HCT116 (cell line): Measurements from ENCODE around the gene ALAS1. TPM values are rescaled to one million over a fixed set of nuclear protein-coding genes. Genes with fewer than 3 reads are reported as not detected.

Experiments used
- ATAC-seq: fragments of 200-7000 bp; cut with Tn5 transposase; 2 replicates; pipeline ENCODE4 v1.9.1; 2020; ENCODE audit warnings: mild to moderate bottlenecking, moderate library complexity
- BruUV-seq: library from RNA; stranded (reverse); fragments of 400-500 nt; replicated peaks from 2 replicates; lab custom pipeline; 2021; lab: Mats Ljungman, UMichigan
- CTCF ChIA-PET: fragments of 300-600 bp; sonication (Branson Sonifier 250); formaldehyde crosslinking; loops from one replicate; lab custom pipeline; 2021; ENCODE audit warnings: antibody characterized with exemption; lab: Charles Lee
- POLR2A ChIA-PET: fragments of 300-600, 350-600 bp; sonication (Branson Sonifier 250); formaldehyde crosslinking; loops from one replicate; lab custom pipeline; 2021; ENCODE audit warnings: antibody characterized with exemption; lab: Charles Lee
- RAD21 ChIA-PET, 2 experiments: fragments of 300-600 bp; sonication (Branson Sonifier 250); formaldehyde crosslinking; loops; one replicate each; lab custom pipeline; 2023; ENCODE audit warnings: low total read pairs in 2 of 2; ENCODE audit not compliant: uncharacterized antibody in 2 of 2, unreplicated experiment in 2 of 2, low non-redundant PET in 1 of 2; lab: Charles Lee
- DNase-seq: peaks from one replicate; pipeline ENCODE4 v3.0.0-alpha.2; 2010; ENCODE audit warnings: low read depth, low spot score
- H2AFZ ChIP-seq: fragments of 200-600 bp; shearing (Covaris generic), sonication (generic); 2 replicates; pipeline ENCODE4 v1.6.1; 2017; ENCODE audit warnings: low read depth, mixed run types, mixed read lengths, antibody characterized with exemption, low read length; ENCODE audit not compliant: poor library complexity, severe bottlenecking
- H3K27ac ChIP-seq: 2 replicates; pipeline ENCODE4 v1.5.1; 2012; ENCODE audit warnings: low read depth, low read length
- H3K27me3 ChIP-seq: fragments of 200-600 bp; sonication (generic); 2 replicates; pipeline ENCODE4 v1.6.1; 2016; ENCODE audit warnings: mixed run types, low read length, mixed read lengths; ENCODE audit not compliant: insufficient read depth
- H3K36me3 ChIP-seq, 2 experiments: fragments of 200-500 bp in 1 of 2; fragments of 200-600 bp in 1 of 2; sonication (Bioruptor generic) in 1 of 2; sonication (generic) in 1 of 2; 2 replicates each; pipeline versions ENCODE4 v1.5.1 to v1.6.1; 2014 to 2016; ENCODE audit warnings: low read length in 2 of 2, inconsistent platforms in 1 of 2, mixed read lengths in 1 of 2, mixed run types in 1 of 2; ENCODE audit not compliant: insufficient read depth in 2 of 2, control insufficient read depth in 1 of 2
- H3K4me1 ChIP-seq, 2 experiments: fragments of 200-600 bp in 1 of 2; sonication (generic) in 1 of 2; 2 replicates each; pipeline versions ENCODE4 v1.5.1 to v1.6.1; 2012 to 2017; ENCODE audit warnings: low read length in 2 of 2, inconsistent platforms in 1 of 2, mild to moderate bottlenecking in 1 of 2, mixed read lengths in 1 of 2, mixed run types in 1 of 2, moderate library complexity in 1 of 2; ENCODE audit not compliant: insufficient read depth in 2 of 2, control insufficient read depth in 1 of 2
- H3K4me2 ChIP-seq: fragments of 200-600 bp; sonication (generic); 2 replicates; pipeline ENCODE4 v1.6.1; 2017; ENCODE audit warnings: mixed run types, low read length, mixed read lengths
- H3K4me3 ChIP-seq, 2 experiments: fragments of 200-600 bp in 1 of 2; sonication (generic) in 1 of 2; replicated peaks in 1 of 2; 2 replicates each; pipeline ENCODE4 v1.5.1; 2011 to 2016; ENCODE audit warnings: low read length in 2 of 2, control low read depth in 1 of 2, low read depth in 1 of 2, mild to moderate bottlenecking in 1 of 2, mixed read lengths in 1 of 2, mixed run types in 1 of 2
- H3K79me2 ChIP-seq: fragments of 200-600 bp; sonication (generic); 2 replicates; pipeline ENCODE4 v1.6.1; 2017; ENCODE audit warnings: mild to moderate bottlenecking, mixed run types, low read length, moderate library complexity, mixed read lengths; ENCODE audit not compliant: insufficient read depth
- H3K9ac ChIP-seq: fragments of 200-600 bp; sonication (generic); 2 replicates; pipeline ENCODE4 v1.6.1; 2016; ENCODE audit warnings: low read length, mixed read lengths
- H3K9me2 ChIP-seq: fragments of 200-600 bp; sonication (generic), shearing (Covaris generic); 2 replicates; pipeline ENCODE4 v1.6.1; 2017; ENCODE audit warnings: mixed run types, mild to moderate bottlenecking, moderate library complexity; ENCODE audit not compliant: insufficient read depth
- H3K9me3 ChIP-seq, 2 experiments: fragments of 200-500 bp in 1 of 2; fragments of 200-600 bp in 1 of 2; sonication (Bioruptor generic) in 1 of 2; sonication (generic) in 1 of 2; 2 replicates each; pipeline ENCODE4 v1.6.1; 2014 to 2017; ENCODE audit warnings: low read length in 2 of 2, mixed read lengths in 2 of 2, inconsistent platforms in 1 of 2, low read depth in 1 of 2, mild to moderate bottlenecking in 1 of 2, mixed run types in 1 of 2, moderate library complexity in 1 of 2; ENCODE audit not compliant: control insufficient read depth in 1 of 2, insufficient read depth in 1 of 2
- H4K20me1 ChIP-seq: fragments of 200-600 bp; sonication (generic), shearing (Covaris generic); 2 replicates; pipeline ENCODE4 v1.6.1; 2017; ENCODE audit warnings: mixed run types, mild to moderate bottlenecking, moderate library complexity; ENCODE audit not compliant: insufficient read depth
- ATF3 ChIP-seq: IDR thresholded peaks from 2 replicates; pipeline ENCODE4 v1.6.1; 2012
- CBX3 ChIP-seq: IDR thresholded peaks from 2 replicates; pipeline ENCODE4 v1.6.1; 2012; ENCODE audit warnings: low read depth
- CEBPB ChIP-seq: IDR thresholded peaks from 2 replicates; pipeline ENCODE4 v1.6.1; 2012; ENCODE audit warnings: low read depth
- EGR1 ChIP-seq: IDR thresholded peaks from 2 replicates; pipeline ENCODE4 v1.6.1; 2012; ENCODE audit warnings: low read depth
- ELF1 ChIP-seq: IDR thresholded peaks from 2 replicates; pipeline ENCODE4 v1.6.1; 2012; ENCODE audit warnings: low read depth, borderline replicate concordance
- EZH2 ChIP-seq: fragments of 200-600 bp; sonication (generic); IDR thresholded peaks from 2 replicates; pipeline ENCODE4 v1.6.1; 2017; ENCODE audit warnings: antibody characterized with exemption, mixed run types
- EZH2phosphoT487 ChIP-seq: fragments of 200-600 bp; IDR thresholded peaks from 2 replicates; pipeline ENCODE4 v1.6.1; 2018; ENCODE audit warnings: antibody characterized with exemption, borderline replicate concordance
- MAX ChIP-seq: IDR thresholded peaks from 2 replicates; pipeline ENCODE4 v1.6.1; 2012
- POLR2AphosphoS5 ChIP-seq: IDR thresholded peaks from 2 replicates; pipeline ENCODE4 v1.6.1; 2011; ENCODE audit warnings: mild to moderate bottlenecking, low read depth, low read length, moderate library complexity
- RAD21 ChIP-seq: IDR thresholded peaks from 2 replicates; pipeline ENCODE4 v1.6.1; 2012; ENCODE audit warnings: low read depth, mild to moderate bottlenecking
- SIN3A ChIP-seq: IDR thresholded peaks from 2 replicates; pipeline ENCODE4 v1.6.1; 2012; ENCODE audit warnings: low read depth
- SRF ChIP-seq: IDR thresholded peaks from 2 replicates; pipeline ENCODE4 v1.6.1; 2012; ENCODE audit warnings: low read depth
- TCF7L2 ChIP-seq: IDR thresholded peaks from 2 replicates; pipeline ENCODE4 v1.7.0; 2011; ENCODE audit warnings: borderline replicate concordance, inconsistent platforms; ENCODE audit not compliant: insufficient read depth, insufficient read length; ENCODE audit errors: extremely low read depth
- YY1 ChIP-seq: IDR thresholded peaks from 2 replicates; pipeline ENCODE4 v1.6.1; 2011; ENCODE audit warnings: low read length, low read depth, moderate library complexity, mild to moderate bottlenecking; ENCODE audit not compliant: insufficient replicate concordance; ENCODE audit errors: extremely low read depth
- ZBTB33 ChIP-seq: IDR thresholded peaks from 2 replicates; pipeline ENCODE4 v1.6.1; 2011; ENCODE audit warnings: mild to moderate bottlenecking, low read length, moderate library complexity; ENCODE audit not compliant: insufficient replicate concordance; ENCODE audit errors: extremely low read depth
- ZFX ChIP-seq: fragments of 450-650 bp; IDR thresholded peaks from 2 replicates; pipeline ENCODE4 v1.6.1; 2017
- ZNF274 ChIP-seq: fragments of 200-500 bp; sonication (Bioruptor generic); IDR thresholded peaks from 2 replicates; pipeline ENCODE4 v1.6.1; 2014; ENCODE audit warnings: mild to moderate bottlenecking, low read depth, low read length, inconsistent platforms
- intact Hi-C: fragments of 100-400 bp; cut with micrococcal nuclease; formaldehyde crosslinking; loops from 2 replicates; pipeline ENCODE4 v1.10.0; 2022
- total RNA-seq: library from RNA; stranded (reverse); gene quantifications from one replicate; pipeline ENCODE4 v1.2.1, GENCODE V29; 2021; ENCODE audit not compliant: unreplicated experiment

Gene ALAS1
- total RNA-seq, 1 experiment from 2014 or later: 74.0 TPM

GRCh38 chr3:52186729-52187128, 11.2 kb upstream of the ALAS1 start:
- no peaks in the 10 kb centered on the region for H3K4me1 ChIP-seq
- ATAC-seq (no peak), DNase-seq (no peak)
- H3K9me2 ChIP-seq: no peaks in the 10 kb centered on the region
- no peak overlapping the region for H3K27ac ChIP-seq
- no peak overlapping the region for H3K9ac ChIP-seq
- ChIA-PET RAD21 (no interaction called here), POLR2A (no interaction called here), CTCF (no interaction called here)
- no peak overlapping the region for H3K4me3 ChIP-seq
- intact Hi-C loops: no loop called here
- no peaks in the 10 kb centered on the region for H3K36me3 ChIP-seq
- H3K27me3 ChIP-seq: no peaks in the 10 kb centered on the region
- no TSS peak for BruUV-seq
- H3K4me2 ChIP-seq: no peak overlapping the region
- no peaks in the 10 kb centered on the region for H4K20me1 ChIP-seq
- no peaks in the 10 kb centered on the region for H3K9me3 ChIP-seq
- H2AFZ ChIP-seq: no peak overlapping the region
- TF ChIP-seq ZNF274 (no peak), ELF1 (no peak), ZBTB33 (no peak), EZH2 (no peak)
- H3K79me2 ChIP-seq: no peaks in the 10 kb centered on the region

- H3K36me3 ChIP-seq: no peaks in the 10 kb centered on the region
- H3K9me3 ChIP-seq: no peaks in the 10 kb centered on the region
- H3K9ac ChIP-seq: no peak overlapping the region
- no peaks in the 10 kb centered on the region for H3K9me2 ChIP-seq
- no peaks in the 10 kb centered on the region for H3K79me2 ChIP-seq
- H3K27ac ChIP-seq: no peak overlapping the region
- RAD21 ChIA-PET: no interaction called here
- intact Hi-C loops: no loop called here
- BruUV-seq: no TSS peak
- no peak overlapping the region for H2AFZ ChIP-seq
- no peak overlapping the region for H3K4me2 ChIP-seq
- no peak for ATAC-seq
- no peaks in the 10 kb centered on the region for H3K27me3 ChIP-seq
- H3K4me3 ChIP-seq: no peak overlapping the region
- DNase-seq: no peak
- POLR2A ChIA-PET: no interaction called here
- peaks cover 0 to 9% of the 10 kb centered on the region in 2 experiments; a peak in 3 of 4 replicates for H3K4me1 ChIP-seq
- CTCF ChIA-PET: no interaction called here
- H4K20me1 ChIP-seq: no peaks in the 10 kb centered on the region
- no peak for TF ChIP-seq EZH2phosphoT487
- TF ChIP-seq RAD21: no peak
- no peak for TF ChIP-seq CBX3
- TF ChIP-seq POLR2AphosphoS5: no peak
- no peak for TF ChIP-seq EGR1
- TF ChIP-seq ATF3: no peak
- no peak for TF ChIP-seq SIN3A
- no peak for TF ChIP-seq ZBTB33
- no peak for TF ChIP-seq ELF1
- no peak for TF ChIP-seq TCF7L2
- no peak for TF ChIP-seq ZNF274
- TF ChIP-seq EZH2: no peak
- no peak for TF ChIP-seq YY1
- no peak for TF ChIP-seq SRF
- no peak for TF ChIP-seq CEBPB
- no peak for TF ChIP-seq MAX
- no peak for TF ChIP-seq ZFX
Observed at GRCh38 chr3:52188556-52188955, 9.4 kb upstream of the ALAS1 start.
